ENCODE measurements around the gene POLR1F. TPM values are rescaled to one million over a fixed set of nuclear protein-coding genes. Genes with fewer than 3 reads are reported as not detected.
A peak's percentile ranks its signal among the peaks of the same experiment; 100 is the strongest.
"Not testable (repeated sequence)": the region's sequence is repeated elsewhere in the genome, so short reads cannot be mapped to it uniquely, and the experiment has no call there.

Gene POLR1F
- total RNA-seq, result 9.1 TPM
- long read RNA-seq, transcript TWISTNB-201 (4 exons, 3,942 nt), result major isoform, 23 of 27 reads
- long read RNA-seq, partial matches to known transcripts, result 2 of 27 reads
- long read RNA-seq, other reads (novel, unspliced or antisense), result 2 of 27 reads

- intact Hi-C loops (cut with DNase I), result no loop called here
- DNase-seq (ENCODE audit: low spot score), result peak; percentile 95
These were observed at the start of gene POLR1F for GRCh38 chr7:19708397-19709248. POLR1F (minus strand) TSS chr7:19709037; CDS start chr7:19709016, 21 bp downstream.

GRCh38 chr7:19754521-19755116 lies 45.8 kb upstream of the POLR1F start:
- intact Hi-C loops (cut with DNase I), result no loop called here
- no peak for DNase-seq (ENCODE audit: low spot score)

GRCh38 chr7:19752020-19752419 lies 43.2 kb upstream of the POLR1F start:
- no peak for DNase-seq (ENCODE audit: low spot score)
- intact Hi-C loops (cut with DNase I), result no loop called here

- DNase-seq (ENCODE audit: low spot score), result no peak
- intact Hi-C loops (cut with DNase I), result no loop called here
These were observed 40.8 kb upstream of the POLR1F start for GRCh38 chr7:19749658-19750057.

GRCh38 chr7:19747740-19748339 lies 39.0 kb upstream of the POLR1F start:
- intact Hi-C loops (cut with DNase I), result no loop called here
- DNase-seq (ENCODE audit: low spot score), result no peak

GRCh38 chr7:19744075-19744474 lies 35.2 kb upstream of the POLR1F start:
- intact Hi-C loops (cut with DNase I), result no loop called here
- no peak for DNase-seq (ENCODE audit: low spot score)

- DNase-seq (ENCODE audit: low spot score), result no peak
- intact Hi-C loops (cut with DNase I), result no loop called here
These were observed 19.9 kb upstream of the POLR1F start for GRCh38 chr7:19728716-19729115.

GRCh38 chr7:19725770-19726169 lies 16.9 kb upstream of the POLR1F start:
- no peak for DNase-seq (ENCODE audit: low spot score)
- intact Hi-C loops (cut with DNase I), result no loop called here

GRCh38 chr7:19715499-19715898 lies 6.7 kb upstream of the POLR1F start:
- intact Hi-C loops (cut with DNase I), result no loop called here
- no peak for DNase-seq (ENCODE audit: low spot score)

- intact Hi-C loops (cut with DNase I), result loop anchor here (5.0 kb wide), 1 partner anchor 884 kb away; no protein-coding TSS in a partner anchor
- DNase-seq (ENCODE audit: low spot score), result no peak
These were observed 4.8 kb upstream of the POLR1F start for GRCh38 chr7:19713676-19714075.

GRCh38 chr7:19709249-19709578 lies 377 bp upstream of the POLR1F start:
- intact Hi-C loops (cut with DNase I), result no loop called here
- no peak for DNase-seq (ENCODE audit: low spot score)

GRCh38 chr7:19707240-19707639 lies 1.6 kb downstream of the POLR1F start:
- intact Hi-C loops (cut with DNase I), result no loop called here
- DNase-seq (ENCODE audit: low spot score), result no peak

GRCh38 chr7:19705663-19706062 lies 3.2 kb downstream of the POLR1F start:
- intact Hi-C loops (cut with DNase I), result no loop called here
- DNase-seq (ENCODE audit: low spot score), result no peak

GRCh38 chr7:19701471-19701870 lies 7.4 kb downstream of the POLR1F start:
- intact Hi-C loops (cut with DNase I), result no loop called here
- DNase-seq (ENCODE audit: low spot score), result no peak

GRCh38 chr7:19700936-19701335 lies 7.9 kb downstream of the POLR1F start:
- intact Hi-C loops (cut with DNase I), result no loop called here

GRCh38 chr7:19698331-19698730 lies 10.5 kb downstream of the POLR1F start:
- intact Hi-C loops (cut with DNase I), result no loop called here
- no peak for DNase-seq (ENCODE audit: low spot score)

More at GRCh38 chr7:19700936-19701335, 7.9 kb downstream of the POLR1F start:
- no peak for DNase-seq (ENCODE audit: low spot score)

- intact Hi-C loops (cut with DNase I), result no loop called here
- DNase-seq (ENCODE audit: low spot score), result no peak
These were observed 11.9 kb downstream of the POLR1F start for GRCh38 chr7:19696926-19697325.

GRCh38 chr7:19692111-19692828 lies 16.6 kb downstream of the POLR1F start:
- DNase-seq (ENCODE audit: low spot score), result no peak
- intact Hi-C loops (cut with DNase I), result no loop called here

- no peak for DNase-seq (ENCODE audit: low spot score)
- intact Hi-C loops (cut with DNase I), result no loop called here
These were observed 18.1 kb downstream of the POLR1F start for GRCh38 chr7:19690736-19691135.

- DNase-seq (ENCODE audit: low spot score); intact Hi-C loops (cut with DNase I): not testable (repeated sequence)
These were observed 19.7 kb downstream of the POLR1F start for GRCh38 chr7:19689130-19689529.

All from cardiac septum (tissue), 1 donor.